K562 (cell line): ENCODE results near the gene BPTF.

Experiments used
- ETS2 ChIP-seq: IDR thresholded peaks from 2 replicates; pipeline ENCODE4 v1.6.1; 2016; ENCODE audit warnings: borderline replicate concordance, missing genetic modification characterization, mild to moderate bottlenecking, moderate library complexity, missing compliant biosample characterization; ENCODE audit not compliant: poor library complexity, severe bottlenecking
- ETV6 ChIP-seq, 3 experiments: fragments of 150-350 bp in 1 of 3; sonication (generic) in 1 of 3; formaldehyde crosslinking in 1 of 3; IDR thresholded peaks; 2 replicates each; pipeline versions ENCODE4 v1.6.1 to v1.8.0; 2014 to 2022; ENCODE audit warnings: borderline replicate concordance in 2 of 3, low read depth in 2 of 3, antibody characterized with exemption in 1 of 3, low read length in 1 of 3, mild to moderate bottlenecking in 1 of 3, missing genetic modification reagents in 1 of 3
- GATA2 ChIP-seq: sonication (generic); formaldehyde crosslinking; IDR thresholded peaks from 2 replicates; pipeline ENCODE4 v1.4.0; 2020; ENCODE audit warnings: mild to moderate bottlenecking, missing genetic modification reagents
- MAFK ChIP-seq: IDR thresholded peaks from 2 replicates; pipeline ENCODE4 v1.6.1; 2011; ENCODE audit warnings: low read length, improper control_type of control experiment
- NR3C1 ChIP-seq: sonication (generic); formaldehyde crosslinking; IDR thresholded peaks from 2 replicates; pipeline ENCODE4 v1.8.1; 2022; ENCODE audit warnings: missing genetic modification reagents
- PCBP2 ChIP-seq: fragments of 200-400 bp; formaldehyde crosslinking; IDR thresholded peaks from 2 replicates; pipeline ENCODE4 v1.6.1; 2018; ENCODE audit warnings: low read length, low read depth, mild to moderate bottlenecking, moderate library complexity; ENCODE audit not compliant: poor library complexity, severe bottlenecking
- POLR2A ChIP-seq: fragments of 450-650 bp; conservative IDR thresholded peaks from 2 replicates; pipeline ENCODE4 v1.6.1; 2016
- SREBF2 ChIP-seq: sonication (generic); formaldehyde crosslinking; IDR thresholded peaks from 2 replicates; pipeline ENCODE4 v1.4.0; 2020; ENCODE audit warnings: mild to moderate bottlenecking, missing genetic modification reagents
- STAT5A ChIP-seq: IDR thresholded peaks from 2 replicates; pipeline ENCODE4 v1.6.1; 2012; ENCODE audit warnings: low read length, inconsistent platforms, borderline replicate concordance
- TF ChIP-seq, protein P1 (sequence below), 3 experiments: IDR thresholded peaks in 2 of 3; conservative IDR thresholded peaks in 1 of 3; 2 replicates each; pipeline ENCODE4 v1.5.1; 2011 to 2012; ENCODE audit warnings: low read length in 3 of 3, mild to moderate bottlenecking in 3 of 3, control low read depth in 2 of 3, improper control_type of control experiment in 1 of 3, inconsistent platforms in 1 of 3, low read depth in 1 of 3, mixed read lengths in 1 of 3, moderate library complexity in 1 of 3; ENCODE audit not compliant: insufficient read depth in 2 of 3

DNA sequence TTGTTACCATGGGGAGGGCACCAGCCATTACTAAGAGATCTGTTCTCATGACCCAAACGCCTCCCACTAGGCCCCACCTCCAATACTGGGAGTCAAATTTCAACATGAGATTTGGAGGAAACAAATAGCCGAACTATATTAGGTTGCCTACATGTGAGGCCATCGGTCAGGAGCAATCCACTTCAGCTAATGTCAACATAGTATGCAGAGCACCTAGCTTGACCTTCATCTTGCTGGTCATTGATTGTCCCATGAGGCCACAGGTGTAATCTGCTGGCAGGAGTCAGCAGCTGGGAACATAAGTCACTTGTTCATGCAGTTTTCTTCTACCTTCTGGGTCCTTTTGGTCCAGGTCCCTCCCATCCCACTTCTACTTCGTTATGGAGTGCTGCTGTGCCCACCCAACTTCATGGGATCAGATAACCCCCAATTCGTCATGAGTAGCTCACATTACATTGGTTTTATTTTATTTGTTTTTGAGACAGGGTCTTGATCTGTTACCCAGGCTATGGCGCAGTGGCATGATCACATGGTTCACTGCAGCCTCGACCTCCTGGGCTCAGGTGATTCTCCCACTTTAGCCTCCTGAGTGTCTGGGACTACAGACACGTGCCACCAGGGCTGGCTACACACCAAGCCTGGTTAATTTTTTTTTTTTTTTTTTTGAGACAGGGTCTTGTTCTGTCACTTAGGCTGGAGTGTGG is 204.4 kb downstream of the BPTF start:
- TF ChIP-seq POLR2A (no peak), NR3C1 (CRISPR knock-in tag) (no peak), ETV6 (IDR thresholded peaks at IDR 0.05; ENCODE audit: borderline replicate concordance in 1 of 2, low read depth in 2 of 2, low read length in 1 of 2) (no peak), ETV6 (CRISPR knock-in tag; IDR thresholded peaks at IDR 0.05; ENCODE audit: borderline replicate concordance) (no peak), STAT5A (no peak), PCBP2 (no peak), GATA2 (CRISPR knock-in tag) (no peak), ETS2 (tag) (no peak), SREBF2 (CRISPR knock-in tag) (no peak), MAFK (no peak)
- TF ChIP-seq, protein P1, sequence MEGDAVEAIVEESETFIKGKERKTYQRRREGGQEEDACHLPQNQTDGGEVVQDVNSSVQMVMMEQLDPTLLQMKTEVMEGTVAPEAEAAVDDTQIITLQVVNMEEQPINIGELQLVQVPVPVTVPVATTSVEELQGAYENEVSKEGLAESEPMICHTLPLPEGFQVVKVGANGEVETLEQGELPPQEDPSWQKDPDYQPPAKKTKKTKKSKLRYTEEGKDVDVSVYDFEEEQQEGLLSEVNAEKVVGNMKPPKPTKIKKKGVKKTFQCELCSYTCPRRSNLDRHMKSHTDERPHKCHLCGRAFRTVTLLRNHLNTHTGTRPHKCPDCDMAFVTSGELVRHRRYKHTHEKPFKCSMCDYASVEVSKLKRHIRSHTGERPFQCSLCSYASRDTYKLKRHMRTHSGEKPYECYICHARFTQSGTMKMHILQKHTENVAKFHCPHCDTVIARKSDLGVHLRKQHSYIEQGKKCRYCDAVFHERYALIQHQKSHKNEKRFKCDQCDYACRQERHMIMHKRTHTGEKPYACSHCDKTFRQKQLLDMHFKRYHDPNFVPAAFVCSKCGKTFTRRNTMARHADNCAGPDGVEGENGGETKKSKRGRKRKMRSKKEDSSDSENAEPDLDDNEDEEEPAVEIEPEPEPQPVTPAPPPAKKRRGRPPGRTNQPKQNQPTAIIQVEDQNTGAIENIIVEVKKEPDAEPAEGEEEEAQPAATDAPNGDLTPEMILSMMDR (IDR thresholded peaks at IDR 0.05 in 2 of 3, conservative IDR thresholded peaks at IDR 0.05 in 1 of 3; ENCODE audit: insufficient read depth in 2 of 3, low read depth in 1 of 3, low read length in 3 of 3), result no peak
